ENCODE data around the gene AQP1. TPM values are rescaled to one million over a fixed set of nuclear protein-coding genes. Genes with fewer than 3 reads are reported as not detected.

Gene AQP1
- total RNA-seq, 4 donors from 2014 or later, result 12.4 to 86.5 (median 71.5) TPM

DNA sequence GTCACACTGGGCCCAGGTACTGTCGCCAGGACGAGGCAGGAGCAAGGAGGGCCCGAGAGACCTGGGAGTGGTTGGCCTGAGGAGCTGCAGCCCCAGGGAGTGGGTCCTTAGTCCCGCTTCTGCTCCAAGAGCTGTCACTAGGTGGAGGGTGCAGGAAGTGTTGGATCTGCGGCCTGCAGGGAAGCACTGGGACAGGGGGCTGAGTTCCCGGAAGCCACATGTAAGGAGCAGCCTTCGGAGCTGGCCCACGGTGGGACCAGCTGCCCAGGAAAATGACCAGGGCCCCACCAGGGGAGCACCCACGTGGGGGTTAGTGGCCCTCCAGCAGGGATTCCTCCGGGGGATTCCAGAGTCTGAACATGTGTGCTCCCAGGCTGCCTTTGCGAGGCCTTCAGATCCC, 9.2 kb upstream of the AQP1 start:
- no peak overlapping the region for H3K27ac ChIP-seq
- DNase-seq, result no peak
- H3K27me3 ChIP-seq, result no peaks in the 10 kb centered on the region
- peaks cover 0 to 26% (median 0%) of the 10 kb centered on the region in 4 donors for H3K4me1 ChIP-seq
- no peak overlapping the region for H3K4me3 ChIP-seq
- H3K36me3 ChIP-seq, result no peaks in the 10 kb centered on the region
- TF ChIP-seq POLR2A (IDR thresholded peaks at IDR 0.05), result no peak
- TF ChIP-seq, protein P1, sequence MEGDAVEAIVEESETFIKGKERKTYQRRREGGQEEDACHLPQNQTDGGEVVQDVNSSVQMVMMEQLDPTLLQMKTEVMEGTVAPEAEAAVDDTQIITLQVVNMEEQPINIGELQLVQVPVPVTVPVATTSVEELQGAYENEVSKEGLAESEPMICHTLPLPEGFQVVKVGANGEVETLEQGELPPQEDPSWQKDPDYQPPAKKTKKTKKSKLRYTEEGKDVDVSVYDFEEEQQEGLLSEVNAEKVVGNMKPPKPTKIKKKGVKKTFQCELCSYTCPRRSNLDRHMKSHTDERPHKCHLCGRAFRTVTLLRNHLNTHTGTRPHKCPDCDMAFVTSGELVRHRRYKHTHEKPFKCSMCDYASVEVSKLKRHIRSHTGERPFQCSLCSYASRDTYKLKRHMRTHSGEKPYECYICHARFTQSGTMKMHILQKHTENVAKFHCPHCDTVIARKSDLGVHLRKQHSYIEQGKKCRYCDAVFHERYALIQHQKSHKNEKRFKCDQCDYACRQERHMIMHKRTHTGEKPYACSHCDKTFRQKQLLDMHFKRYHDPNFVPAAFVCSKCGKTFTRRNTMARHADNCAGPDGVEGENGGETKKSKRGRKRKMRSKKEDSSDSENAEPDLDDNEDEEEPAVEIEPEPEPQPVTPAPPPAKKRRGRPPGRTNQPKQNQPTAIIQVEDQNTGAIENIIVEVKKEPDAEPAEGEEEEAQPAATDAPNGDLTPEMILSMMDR (IDR thresholded peaks at IDR 0.05), result no peak
- H3K9me3 ChIP-seq, result no peaks in the 10 kb centered on the region

DNA sequence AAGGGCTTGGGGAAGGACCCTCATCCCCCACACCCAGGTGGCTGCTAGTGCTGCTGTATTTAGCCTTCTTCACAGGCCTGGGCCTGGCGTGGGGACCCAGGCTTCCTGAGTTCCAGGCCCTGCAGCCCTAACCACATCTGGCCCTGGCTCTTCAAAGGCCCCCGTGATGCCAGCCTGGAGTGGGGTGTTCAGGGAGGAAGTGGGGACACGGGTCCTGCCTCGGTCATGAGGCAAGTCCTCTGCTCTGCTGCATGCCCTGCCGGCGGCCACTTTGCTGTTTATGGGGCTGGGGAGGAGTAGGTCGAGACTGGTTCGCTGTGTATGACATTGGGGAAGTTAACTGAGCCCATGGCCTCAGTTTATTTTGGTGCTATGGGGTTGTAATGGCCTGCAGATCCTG, 8.5 kb upstream of the AQP1 start:
- Histone ChIP-seq H3K9me3 (no peaks in the 10 kb centered on the region), H3K4me3 (no peak overlapping the region), H3K36me3 (no peaks in the 10 kb centered on the region), H3K4me1 (peaks cover 0 to 24% (median 0%) of the 10 kb centered on the region in 4 donors), H3K27me3 (no peaks in the 10 kb centered on the region), H3K27ac (no peak overlapping the region)
- DNase-seq, result no peak
- no peak for TF ChIP-seq POLR2A (IDR thresholded peaks at IDR 0.05)
- TF ChIP-seq, protein P1 (IDR thresholded peaks at IDR 0.05), result no peak

DNA sequence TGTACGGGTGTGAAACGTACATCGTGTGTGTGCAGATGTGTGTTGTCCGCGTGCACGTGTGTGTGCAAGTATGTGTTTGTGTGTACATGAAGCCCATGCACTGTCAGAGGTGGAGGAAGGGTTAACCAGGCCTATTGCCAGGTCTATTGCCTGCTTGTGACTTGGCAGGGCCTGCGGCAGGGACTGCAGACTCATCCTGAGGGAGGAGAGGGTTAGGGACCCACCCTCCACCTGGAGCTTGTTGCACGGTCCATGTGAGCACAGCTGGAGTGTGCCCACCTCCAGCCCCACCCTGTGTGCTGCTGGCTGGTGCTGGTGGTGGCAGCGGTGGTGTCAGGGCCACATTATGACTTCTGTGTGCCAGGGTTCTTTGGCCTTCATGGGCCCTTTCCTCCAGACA, 7.1 kb upstream of the AQP1 start:
- no peak for DNase-seq
- Histone ChIP-seq H3K36me3 (no peaks in the 10 kb centered on the region), H3K9me3 (no peaks in the 10 kb centered on the region), H3K27me3 (no peaks in the 10 kb centered on the region), H3K4me1 (peaks cover 0 to 28% (median 0%) of the 10 kb centered on the region in 4 donors), H3K27ac (no peak overlapping the region), H3K4me3 (no peak overlapping the region)
- TF ChIP-seq POLR2A (IDR thresholded peaks at IDR 0.05), result no peak
- TF ChIP-seq, protein P1 (IDR thresholded peaks at IDR 0.05), result no peak

DNA sequence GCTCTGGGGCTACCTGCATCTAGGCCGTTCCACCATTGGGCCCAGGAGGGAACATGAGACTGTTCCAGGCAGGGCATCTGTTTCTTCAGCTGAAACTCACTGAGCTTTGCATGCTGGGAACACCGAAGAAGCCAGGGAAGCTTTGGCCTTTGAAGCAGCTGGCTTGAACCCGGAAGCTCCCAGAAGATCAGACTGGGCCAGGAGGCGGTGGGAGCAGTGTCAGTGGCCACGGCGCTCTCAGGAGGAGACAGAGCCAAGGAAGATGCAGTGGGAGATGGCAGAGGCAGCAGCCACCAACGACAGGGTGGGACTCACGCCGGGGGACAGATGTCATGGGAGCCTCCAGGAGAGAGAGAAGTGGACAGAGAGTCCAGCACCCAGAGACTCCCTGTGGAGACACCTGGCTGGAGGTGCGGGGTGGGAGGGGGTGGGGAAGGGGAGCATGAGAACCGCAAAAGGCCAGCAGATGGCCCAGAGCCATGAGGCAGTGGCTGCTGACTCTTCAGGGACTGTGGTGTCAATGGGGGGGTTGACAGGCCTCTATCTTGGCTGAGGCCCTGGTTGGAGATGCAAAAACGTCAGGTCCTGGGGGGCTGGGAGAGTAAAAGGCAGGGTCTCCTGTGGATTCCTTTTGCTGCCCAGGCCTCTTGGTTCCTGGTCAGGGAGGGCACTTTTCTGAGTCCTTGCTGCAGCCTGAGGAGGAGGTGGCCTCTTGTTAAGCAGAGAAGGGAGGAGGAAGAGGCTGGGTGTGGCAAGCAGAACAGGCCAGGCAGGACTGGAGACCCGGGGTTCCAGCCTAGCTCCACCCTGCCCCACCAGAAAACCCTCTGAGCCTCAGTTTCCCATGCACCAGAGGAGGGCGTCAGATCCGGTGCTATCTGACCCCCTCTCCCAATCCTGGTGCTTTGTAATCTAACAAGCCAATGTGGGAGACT, 6.3 kb upstream of the AQP1 start:
- no peaks in the 10 kb centered on the region for H3K9me3 ChIP-seq
- peaks cover 0 to 36% (median 0%) of the 10 kb centered on the region in 4 donors for H3K4me1 ChIP-seq
- TF ChIP-seq, protein P1 (IDR thresholded peaks at IDR 0.05), result no peak
- peak in 1 of 2 donors; percentile 31 for TF ChIP-seq POLR2A (IDR thresholded peaks at IDR 0.05)
- peak overlapping the region in 2 of 4 donors; percentile 48 to 72 for H3K27ac ChIP-seq
- no peaks in the 10 kb centered on the region for H3K36me3 ChIP-seq
- DNase-seq, result no peak
- H3K27me3 ChIP-seq, result no peaks in the 10 kb centered on the region
- peak overlapping the region in 2 of 4 donors; percentile 3 to 42 for H3K4me3 ChIP-seq

DNA sequence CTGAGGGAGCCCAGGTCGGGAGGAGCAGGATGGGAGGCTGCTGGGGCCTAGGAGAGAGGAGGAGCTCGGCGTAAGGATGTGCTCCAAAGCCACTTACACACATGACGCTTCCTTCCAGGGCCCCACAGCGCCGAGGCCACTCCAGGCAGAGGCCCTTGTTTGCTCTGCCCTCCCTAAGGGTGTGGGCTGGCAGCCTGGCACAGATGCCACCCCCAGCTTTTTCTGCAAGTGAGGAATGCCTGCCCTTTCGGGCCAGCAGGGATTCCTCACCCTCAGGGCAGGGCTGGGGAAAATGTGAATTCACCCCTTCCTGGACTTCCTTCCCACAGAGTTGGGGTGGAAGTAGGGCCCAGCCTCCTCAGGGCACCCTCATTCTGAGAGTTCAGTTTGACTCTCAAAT, 5.6 kb upstream of the AQP1 start:
- Histone ChIP-seq H3K4me1 (peaks cover 0 to 42% (median 0%) of the 10 kb centered on the region in 4 donors), H3K4me3 (peak overlapping the region in 2 of 4 donors; percentile 3 to 42), H3K27me3 (no peaks in the 10 kb centered on the region), H3K9me3 (no peaks in the 10 kb centered on the region), H3K36me3 (no peaks in the 10 kb centered on the region), H3K27ac (peak overlapping the region in 2 of 4 donors; percentile 13 to 72)
- DNase-seq, result no peak
- TF ChIP-seq POLR2A (IDR thresholded peaks at IDR 0.05), result no peak
- TF ChIP-seq, protein P1 (IDR thresholded peaks at IDR 0.05), result no peak
